ENCODE results near the gene EYA2. TPM values are rescaled to one million over a fixed set of nuclear protein-coding genes. Genes with fewer than 3 reads are reported as not detected.

Gene EYA2
- total RNA-seq, 1 experiment from 2014 or later = 0.74 TPM

GRCh38 chr20:47129306-47129705 is 234.7 kb downstream of the EYA2 start:
- no peak overlapping the region for H3K4ac ChIP-seq (ENCODE audit: low read depth, low read length)
- no peaks in the 10 kb centered on the region; a peak in 1 of 7 replicates for H3K36me3 Mint-ChIP-seq (ENCODE audit: insufficient read depth in 1 of 3, low read depth in 3 of 3)
- no peak overlapping the region for H4K5ac ChIP-seq (ENCODE audit: insufficient read length, low read depth, low read length)
- H3K9ac ChIP-seq (ENCODE audit: extremely low read depth, insufficient read length, low read length) = no peak overlapping the region
- H2BK15ac ChIP-seq (ENCODE audit: low read depth, low read length) = no peak overlapping the region
- H3K9me3 ChIP-seq (ENCODE audit: control insufficient read depth, low read depth, low read length) = no peaks in the 10 kb centered on the region
- no peaks in the 10 kb centered on the region for H3K79me2 ChIP-seq (ENCODE audit: insufficient read depth, low read length)
- WGBS (ENCODE audit: extremely low coverage, insufficient read length, low lambda C conversion rate) = no CpG with 5 or more reads among the region's 1 CpG
- H4K91ac ChIP-seq (ENCODE audit: insufficient read length, low read depth, low read length) = no peak overlapping the region
- no peak overlapping the region for H2BK120ac ChIP-seq (ENCODE audit: low read depth, low read length, poor library complexity, severe bottlenecking)
- H3K27ac Mint-ChIP-seq = no peak overlapping the region
- TF ChIP-seq CTCF (conservative IDR thresholded peaks at IDR 0.05) = no peak
- DNase-seq = no peak
- peaks cover 0 to 3% of the 10 kb centered on the region in 2 experiments; a peak in 2 of 5 replicates for H3K9me3 Mint-ChIP-seq
- H3K4me1 Mint-ChIP-seq = peaks cover 16 to 22% of the 10 kb centered on the region in 2 experiments
- H3K23ac ChIP-seq (ENCODE audit: insufficient read length, low read depth, low read length) = no peak overlapping the region
- no peaks in the 10 kb centered on the region for H3K27me3 ChIP-seq (ENCODE audit: insufficient read depth, low read length)
- H3K56ac ChIP-seq (ENCODE audit: insufficient read length, low read depth, low read length) = no peak overlapping the region
- no peaks in the 10 kb centered on the region for H3K79me1 ChIP-seq (ENCODE audit: insufficient read depth, low read depth, low read length, poor library complexity, severe bottlenecking)
- no peak overlapping the region for H2AK5ac ChIP-seq (ENCODE audit: insufficient read length, low read length)
- H3K27ac ChIP-seq (ENCODE audit: insufficient read length, low read depth, low read length) = no peak overlapping the region
- no peak overlapping the region for H2AFZ ChIP-seq (ENCODE audit: low read length)
- H2BK12ac ChIP-seq (ENCODE audit: insufficient read length, low read depth, low read length) = no peak overlapping the region
- no peaks in the 10 kb centered on the region for H3K4me1 ChIP-seq (ENCODE audit: insufficient read depth, low read length)
- no peaks in the 10 kb centered on the region; the same call in 1 of the 2 replicates for H3K27me3 Mint-ChIP-seq (ENCODE audit: low read depth)
- no peak overlapping the region for H4K8ac ChIP-seq (replicated peaks; ENCODE audit: insufficient read length, low read depth, low read length)
- no peak overlapping the region for H3K4me2 ChIP-seq (ENCODE audit: insufficient read depth, insufficient read length, low read length)
- no peak overlapping the region for H3K18ac ChIP-seq (ENCODE audit: insufficient read length, low read depth, low read length)
- H3K14ac ChIP-seq (ENCODE audit: insufficient read depth, low read length) = no peak overlapping the region
- H4K20me1 ChIP-seq (ENCODE audit: control insufficient read depth, insufficient read depth, insufficient read length) = no peaks in the 10 kb centered on the region
- H2BK5ac ChIP-seq (ENCODE audit: insufficient read length, low read length) = no peak overlapping the region
- no peak overlapping the region for H3T11ph ChIP-seq (ENCODE audit: low read length)
- no peak overlapping the region for H3K4me3 Mint-ChIP-seq
- H3K23me2 ChIP-seq (ENCODE audit: insufficient read length, low read depth, low read length, poor library complexity, severe bottlenecking) = no peaks in the 10 kb centered on the region
- no peak overlapping the region for H2BK20ac ChIP-seq (ENCODE audit: low read depth, low read length, poor library complexity, severe bottlenecking)
